ENCODE results near the gene AKAP13.

- TF ChIP-seq ZNF2 (tag by site-specific recombination; IDR thresholded peaks at IDR 0.05) (no peak), TCF7L2 (IDR thresholded peaks at IDR 0.05; ENCODE audit: borderline replicate concordance, low read depth, low read length) (no peak), ZNF677 (tag by site-specific recombination; IDR thresholded peaks at IDR 0.05) (no peak), ZNF112 (tag by site-specific recombination; IDR thresholded peaks at IDR 0.05) (no peak), ZSCAN23 (tag by site-specific recombination; IDR thresholded peaks at IDR 0.05) (no peak), ATF2 (tag by site-specific recombination; IDR thresholded peaks at IDR 0.05; ENCODE audit: low read depth) (no peak), OSR2 (tag by site-specific recombination; IDR thresholded peaks at IDR 0.05) (no peak), ZNF19 (tag by site-specific recombination; IDR thresholded peaks at IDR 0.05; ENCODE audit: low read depth) (no peak), ZNF302 (tag by site-specific recombination; IDR thresholded peaks at IDR 0.05; ENCODE audit: low read depth) (no peak), ZNF146 (tag by site-specific recombination; IDR thresholded peaks at IDR 0.05) (no peak), ZNF521 (tag by site-specific recombination; IDR thresholded peaks at IDR 0.05) (no peak)
- TF ChIP-seq, protein P1, sequence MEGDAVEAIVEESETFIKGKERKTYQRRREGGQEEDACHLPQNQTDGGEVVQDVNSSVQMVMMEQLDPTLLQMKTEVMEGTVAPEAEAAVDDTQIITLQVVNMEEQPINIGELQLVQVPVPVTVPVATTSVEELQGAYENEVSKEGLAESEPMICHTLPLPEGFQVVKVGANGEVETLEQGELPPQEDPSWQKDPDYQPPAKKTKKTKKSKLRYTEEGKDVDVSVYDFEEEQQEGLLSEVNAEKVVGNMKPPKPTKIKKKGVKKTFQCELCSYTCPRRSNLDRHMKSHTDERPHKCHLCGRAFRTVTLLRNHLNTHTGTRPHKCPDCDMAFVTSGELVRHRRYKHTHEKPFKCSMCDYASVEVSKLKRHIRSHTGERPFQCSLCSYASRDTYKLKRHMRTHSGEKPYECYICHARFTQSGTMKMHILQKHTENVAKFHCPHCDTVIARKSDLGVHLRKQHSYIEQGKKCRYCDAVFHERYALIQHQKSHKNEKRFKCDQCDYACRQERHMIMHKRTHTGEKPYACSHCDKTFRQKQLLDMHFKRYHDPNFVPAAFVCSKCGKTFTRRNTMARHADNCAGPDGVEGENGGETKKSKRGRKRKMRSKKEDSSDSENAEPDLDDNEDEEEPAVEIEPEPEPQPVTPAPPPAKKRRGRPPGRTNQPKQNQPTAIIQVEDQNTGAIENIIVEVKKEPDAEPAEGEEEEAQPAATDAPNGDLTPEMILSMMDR (tag by site-specific recombination; IDR thresholded peaks at IDR 0.05): no peak
- TF ChIP-seq, protein P2, sequence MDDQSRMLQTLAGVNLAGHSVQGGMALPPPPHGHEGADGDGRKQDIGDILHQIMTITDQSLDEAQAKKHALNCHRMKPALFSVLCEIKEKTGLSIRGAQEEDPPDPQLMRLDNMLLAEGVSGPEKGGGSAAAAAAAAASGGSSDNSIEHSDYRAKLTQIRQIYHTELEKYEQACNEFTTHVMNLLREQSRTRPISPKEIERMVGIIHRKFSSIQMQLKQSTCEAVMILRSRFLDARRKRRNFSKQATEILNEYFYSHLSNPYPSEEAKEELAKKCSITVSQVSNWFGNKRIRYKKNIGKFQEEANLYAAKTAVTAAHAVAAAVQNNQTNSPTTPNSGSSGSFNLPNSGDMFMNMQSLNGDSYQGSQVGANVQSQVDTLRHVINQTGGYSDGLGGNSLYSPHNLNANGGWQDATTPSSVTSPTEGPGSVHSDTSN (CRISPR knock-in tag; IDR thresholded peaks at IDR 0.05): no peak
- TF ChIP-seq, protein P3, sequence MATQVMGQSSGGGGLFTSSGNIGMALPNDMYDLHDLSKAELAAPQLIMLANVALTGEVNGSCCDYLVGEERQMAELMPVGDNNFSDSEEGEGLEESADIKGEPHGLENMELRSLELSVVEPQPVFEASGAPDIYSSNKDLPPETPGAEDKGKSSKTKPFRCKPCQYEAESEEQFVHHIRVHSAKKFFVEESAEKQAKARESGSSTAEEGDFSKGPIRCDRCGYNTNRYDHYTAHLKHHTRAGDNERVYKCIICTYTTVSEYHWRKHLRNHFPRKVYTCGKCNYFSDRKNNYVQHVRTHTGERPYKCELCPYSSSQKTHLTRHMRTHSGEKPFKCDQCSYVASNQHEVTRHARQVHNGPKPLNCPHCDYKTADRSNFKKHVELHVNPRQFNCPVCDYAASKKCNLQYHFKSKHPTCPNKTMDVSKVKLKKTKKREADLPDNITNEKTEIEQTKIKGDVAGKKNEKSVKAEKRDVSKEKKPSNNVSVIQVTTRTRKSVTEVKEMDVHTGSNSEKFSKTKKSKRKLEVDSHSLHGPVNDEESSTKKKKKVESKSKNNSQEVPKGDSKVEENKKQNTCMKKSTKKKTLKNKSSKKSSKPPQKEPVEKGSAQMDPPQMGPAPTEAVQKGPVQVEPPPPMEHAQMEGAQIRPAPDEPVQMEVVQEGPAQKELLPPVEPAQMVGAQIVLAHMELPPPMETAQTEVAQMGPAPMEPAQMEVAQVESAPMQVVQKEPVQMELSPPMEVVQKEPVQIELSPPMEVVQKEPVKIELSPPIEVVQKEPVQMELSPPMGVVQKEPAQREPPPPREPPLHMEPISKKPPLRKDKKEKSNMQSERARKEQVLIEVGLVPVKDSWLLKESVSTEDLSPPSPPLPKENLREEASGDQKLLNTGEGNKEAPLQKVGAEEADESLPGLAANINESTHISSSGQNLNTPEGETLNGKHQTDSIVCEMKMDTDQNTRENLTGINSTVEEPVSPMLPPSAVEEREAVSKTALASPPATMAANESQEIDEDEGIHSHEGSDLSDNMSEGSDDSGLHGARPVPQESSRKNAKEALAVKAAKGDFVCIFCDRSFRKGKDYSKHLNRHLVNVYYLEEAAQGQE (tag by site-specific recombination; IDR thresholded peaks at IDR 0.05): no peak
These were observed 47.1 kb downstream of the AKAP13 start for GRCh38 chr15:85427286-85428028.

Data from HEK293 (cell line).